ENCODE results near the gene USP16.
"Not testable (repeated sequence)": the region's sequence is repeated elsewhere in the genome, so short reads cannot be mapped to it uniquely, and the experiment has no call there.

The USP16 gene

GRCh38 chr21:29024474-29025327, at the start of gene USP16:
Gene USP16, plus strand, starts transcription at chr21:29024668. Its CDS starts 3,246 bp downstream, at chr21:29027914.
- peak within 1 kb of the TSS; percentile 91 for H3K27ac ChIP-seq
- TF ChIP-seq, protein P1, sequence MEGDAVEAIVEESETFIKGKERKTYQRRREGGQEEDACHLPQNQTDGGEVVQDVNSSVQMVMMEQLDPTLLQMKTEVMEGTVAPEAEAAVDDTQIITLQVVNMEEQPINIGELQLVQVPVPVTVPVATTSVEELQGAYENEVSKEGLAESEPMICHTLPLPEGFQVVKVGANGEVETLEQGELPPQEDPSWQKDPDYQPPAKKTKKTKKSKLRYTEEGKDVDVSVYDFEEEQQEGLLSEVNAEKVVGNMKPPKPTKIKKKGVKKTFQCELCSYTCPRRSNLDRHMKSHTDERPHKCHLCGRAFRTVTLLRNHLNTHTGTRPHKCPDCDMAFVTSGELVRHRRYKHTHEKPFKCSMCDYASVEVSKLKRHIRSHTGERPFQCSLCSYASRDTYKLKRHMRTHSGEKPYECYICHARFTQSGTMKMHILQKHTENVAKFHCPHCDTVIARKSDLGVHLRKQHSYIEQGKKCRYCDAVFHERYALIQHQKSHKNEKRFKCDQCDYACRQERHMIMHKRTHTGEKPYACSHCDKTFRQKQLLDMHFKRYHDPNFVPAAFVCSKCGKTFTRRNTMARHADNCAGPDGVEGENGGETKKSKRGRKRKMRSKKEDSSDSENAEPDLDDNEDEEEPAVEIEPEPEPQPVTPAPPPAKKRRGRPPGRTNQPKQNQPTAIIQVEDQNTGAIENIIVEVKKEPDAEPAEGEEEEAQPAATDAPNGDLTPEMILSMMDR (conservative IDR thresholded peaks at IDR 0.05; ENCODE audit: low read depth) = no peak
- POLR2A ChIA-PET (ENCODE audit: low non-redundant PET) = interaction anchor here (1.0 to 2.1 kb wide), 2 partner anchors 22 to 32 kb away, joined by 4 to 7 read pairs; partner anchors contain the start of gene LTN1
- DNase-seq (ENCODE audit: low spot score) = peak; percentile 99
- CTCF ChIA-PET = no interaction called here

GRCh38 chr21:28975397-28975796, 49.1 kb upstream of the USP16 start:
- DNase-seq (ENCODE audit: low spot score) = no peak
- no peak overlapping the region for H3K27ac ChIP-seq
- POLR2A ChIA-PET (ENCODE audit: low non-redundant PET) = no interaction called here
- TF ChIP-seq, protein P1 (conservative IDR thresholded peaks at IDR 0.05; ENCODE audit: low read depth) = no peak
- CTCF ChIA-PET = no interaction called here

GRCh38 chr21:28979092-28979491, 45.4 kb upstream of the USP16 start:
- TF ChIP-seq, protein P1 (conservative IDR thresholded peaks at IDR 0.05; ENCODE audit: low read depth) = no peak
- DNase-seq (ENCODE audit: low spot score) = no peak
- ChIA-PET CTCF (no interaction called here), POLR2A (ENCODE audit: low non-redundant PET) (no interaction called here)
- H3K27ac ChIP-seq = no peak overlapping the region

- H3K27ac ChIP-seq = no peak overlapping the region
- POLR2A ChIA-PET (ENCODE audit: low non-redundant PET) = no interaction called here
- DNase-seq (ENCODE audit: low spot score) = no peak
- CTCF ChIA-PET = no interaction called here
- TF ChIP-seq, protein P1 (conservative IDR thresholded peaks at IDR 0.05; ENCODE audit: low read depth) = no peak
Observed at GRCh38 chr21:28982637-28983036, 41.8 kb upstream of the USP16 start.

GRCh38 chr21:28986677-28987076, 37.8 kb upstream of the USP16 start:
- TF ChIP-seq, protein P1 (conservative IDR thresholded peaks at IDR 0.05; ENCODE audit: low read depth) = no peak
- ChIA-PET CTCF (no interaction called here), POLR2A (ENCODE audit: low non-redundant PET) (no interaction called here)
- H3K27ac ChIP-seq = no peak overlapping the region
- no peak for DNase-seq (ENCODE audit: low spot score)

DNA sequence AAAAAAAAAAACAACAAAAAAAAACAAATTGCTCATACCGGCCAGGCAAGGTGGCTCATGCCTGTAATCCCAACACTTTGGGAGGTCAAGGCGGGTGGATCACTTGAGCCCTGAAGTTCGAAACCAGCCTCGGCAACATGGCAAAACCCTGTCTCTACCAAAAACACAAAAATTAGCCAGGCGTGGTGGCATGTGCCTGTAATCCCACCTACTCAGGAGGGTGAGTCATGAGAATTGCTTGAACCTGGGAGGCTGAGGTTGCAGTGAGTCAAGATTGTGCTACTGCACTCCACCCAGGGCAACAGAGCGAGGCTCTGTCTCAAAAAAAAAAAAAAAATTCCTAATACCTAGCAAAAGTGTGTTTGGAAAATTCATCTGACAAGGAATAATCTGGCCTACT, 36.3 kb upstream of the USP16 start:
- DNase-seq (ENCODE audit: low spot score); CTCF ChIA-PET; POLR2A ChIA-PET (ENCODE audit: low non-redundant PET): not testable (repeated sequence)
- peak overlapping the region; percentile 33 for H3K27ac ChIP-seq

DNA sequence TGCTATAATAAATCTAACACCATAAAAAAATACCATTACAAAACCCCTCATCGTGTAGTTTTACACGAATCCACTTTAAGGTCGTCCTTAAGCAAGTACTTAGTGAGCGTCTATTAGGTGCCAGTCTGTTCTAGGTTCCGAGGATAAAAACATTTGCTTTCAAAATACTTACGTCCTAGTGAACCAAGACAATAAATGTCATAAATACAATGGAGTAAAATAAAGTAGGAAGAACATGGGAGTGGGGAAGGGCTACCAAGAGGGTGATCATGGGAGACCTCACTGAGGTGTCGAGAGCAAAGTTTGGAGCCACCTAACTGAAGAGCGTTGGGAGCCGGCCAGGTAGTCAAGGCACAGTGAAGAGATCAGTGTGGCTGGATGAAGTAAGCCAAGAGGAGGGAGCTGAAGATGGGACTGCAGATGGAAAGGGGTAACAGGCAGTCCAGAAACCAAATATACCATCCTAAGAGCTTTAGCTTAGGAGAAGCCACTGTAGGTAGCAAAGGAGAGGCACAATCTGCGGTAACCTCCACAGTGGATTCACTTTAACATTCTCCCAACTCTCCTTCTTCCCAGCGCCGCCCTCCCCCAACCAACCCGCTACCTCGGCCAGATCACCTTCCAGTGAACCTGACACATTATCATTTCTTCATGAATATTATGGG, 32.5 kb upstream of the USP16 start:
- CTCF ChIA-PET = no interaction called here
- POLR2A ChIA-PET (ENCODE audit: low non-redundant PET) = no interaction called here
- H3K27ac ChIP-seq = peak overlapping the region; percentile 90
- DNase-seq (ENCODE audit: low spot score) = peak; percentile 10
- TF ChIP-seq, protein P1 (conservative IDR thresholded peaks at IDR 0.05; ENCODE audit: low read depth) = no peak

Measured in RWPE1 (cell line).